ENCODE data around the gene FOXP2. TPM values are rescaled to one million over a fixed set of nuclear protein-coding genes. Genes with fewer than 3 reads are reported as not detected.
A peak's percentile ranks its signal among the peaks of the same experiment; 100 is the strongest.

FOXP2 gene
- total RNA-seq, 1 experiment from 2014 or later, result not detected

DNA sequence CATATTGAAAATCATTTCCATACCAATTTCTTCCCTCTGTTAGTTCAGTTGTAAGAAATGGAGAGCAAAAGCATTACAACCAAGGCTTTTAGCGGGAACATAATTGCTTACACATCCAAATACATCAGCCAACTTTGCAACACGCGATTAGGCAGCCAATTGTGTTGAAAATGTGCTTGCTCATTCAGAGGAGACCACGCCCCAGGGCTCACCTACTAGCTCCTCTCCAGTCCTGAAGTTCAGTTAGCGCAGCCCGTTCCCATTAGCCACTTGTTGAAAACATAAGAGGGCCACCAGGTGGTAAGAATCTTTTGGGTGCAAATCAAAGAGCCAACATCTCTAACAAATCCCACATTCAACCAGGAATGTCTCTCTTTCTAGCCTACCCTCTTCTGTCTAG lies 294.0 kb downstream of the FOXP2 start:
- ChIA-PET POLR2A (ENCODE audit: unreplicated experiment) (no interaction called here), CTCF (no interaction called here)
- Histone ChIP-seq H3K4me1 (ENCODE audit: insufficient read depth, low read length) (peaks cover 11% of the 10 kb centered on the region), H3K9me2 (replicated peaks; ENCODE audit: low read length) (no peaks in the 10 kb centered on the region), H3K4me3 (ENCODE audit: low read length) (no peak overlapping the region), H3K9me3 (ENCODE audit: low read length) (no peaks in the 10 kb centered on the region), H3K4me2 (ENCODE audit: low read length) (no peak overlapping the region), H3K36me3 (ENCODE audit: low read depth, low read length) (no peaks in the 10 kb centered on the region), H4K20me1 (ENCODE audit: low read length) (no peaks in the 10 kb centered on the region), H3K9ac (ENCODE audit: low read length) (no peak overlapping the region), H3F3A (ENCODE audit: low read length, unreplicated experiment) (no peaks in the 10 kb centered on the region), H2AFZ (ENCODE audit: low read length) (no peak overlapping the region), H3K27ac (ENCODE audit: low read length) (no peak overlapping the region), H3K79me2 (ENCODE audit: low read length) (no peaks in the 10 kb centered on the region), H3K27me3 (ENCODE audit: low read length) (no peaks in the 10 kb centered on the region)
- TF ChIP-seq, protein P1, sequence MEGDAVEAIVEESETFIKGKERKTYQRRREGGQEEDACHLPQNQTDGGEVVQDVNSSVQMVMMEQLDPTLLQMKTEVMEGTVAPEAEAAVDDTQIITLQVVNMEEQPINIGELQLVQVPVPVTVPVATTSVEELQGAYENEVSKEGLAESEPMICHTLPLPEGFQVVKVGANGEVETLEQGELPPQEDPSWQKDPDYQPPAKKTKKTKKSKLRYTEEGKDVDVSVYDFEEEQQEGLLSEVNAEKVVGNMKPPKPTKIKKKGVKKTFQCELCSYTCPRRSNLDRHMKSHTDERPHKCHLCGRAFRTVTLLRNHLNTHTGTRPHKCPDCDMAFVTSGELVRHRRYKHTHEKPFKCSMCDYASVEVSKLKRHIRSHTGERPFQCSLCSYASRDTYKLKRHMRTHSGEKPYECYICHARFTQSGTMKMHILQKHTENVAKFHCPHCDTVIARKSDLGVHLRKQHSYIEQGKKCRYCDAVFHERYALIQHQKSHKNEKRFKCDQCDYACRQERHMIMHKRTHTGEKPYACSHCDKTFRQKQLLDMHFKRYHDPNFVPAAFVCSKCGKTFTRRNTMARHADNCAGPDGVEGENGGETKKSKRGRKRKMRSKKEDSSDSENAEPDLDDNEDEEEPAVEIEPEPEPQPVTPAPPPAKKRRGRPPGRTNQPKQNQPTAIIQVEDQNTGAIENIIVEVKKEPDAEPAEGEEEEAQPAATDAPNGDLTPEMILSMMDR (conservative IDR thresholded peaks at IDR 0.05; ENCODE audit: low read depth, low read length), result no peak
- no peak for TF ChIP-seq EZH2 (IDR thresholded peaks at IDR 0.05; ENCODE audit: low read length, unreplicated experiment)
- no peak for TF ChIP-seq EZH2phosphoT487 (IDR thresholded peaks at IDR 0.05; ENCODE audit: borderline replicate concordance, low read length)
- no peak for DNase-seq
- BruUV-seq (replicated peaks), result no TSS peak
- intact Hi-C loops (cut with micrococcal nuclease), result no loop called here
- ATAC-seq, result no peak

DNA sequence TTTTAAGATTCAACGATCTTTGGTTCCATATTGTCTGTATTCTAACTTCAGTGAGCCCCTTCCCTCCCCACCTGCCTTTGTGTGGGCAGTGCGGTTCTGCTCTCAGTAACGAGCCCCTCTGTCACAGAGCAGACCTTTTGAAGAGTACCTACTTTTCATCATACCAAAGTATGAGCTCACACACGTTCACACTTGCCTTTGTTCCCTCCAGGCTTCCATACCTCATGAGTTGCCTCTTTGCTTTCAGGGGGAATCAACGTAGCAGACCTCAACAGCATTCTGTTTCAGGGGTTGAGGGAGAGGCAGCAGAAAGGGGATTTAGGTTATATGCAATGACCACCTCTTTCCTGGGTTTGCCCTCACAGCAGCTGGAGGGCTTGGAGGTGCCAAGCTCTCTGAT lies 295.9 kb downstream of the FOXP2 start:
- no peak overlapping the region for H3K27ac ChIP-seq (ENCODE audit: low read length)
- no peaks in the 10 kb centered on the region for H3K9me3 ChIP-seq (ENCODE audit: low read length)
- no peak overlapping the region for H3K4me3 ChIP-seq (ENCODE audit: low read length)
- no peaks in the 10 kb centered on the region for H3K79me2 ChIP-seq (ENCODE audit: low read length)
- H3K36me3 ChIP-seq (ENCODE audit: low read depth, low read length), result no peaks in the 10 kb centered on the region
- ChIA-PET CTCF (no interaction called here), POLR2A (ENCODE audit: unreplicated experiment) (no interaction called here)
- TF ChIP-seq, protein P1 (conservative IDR thresholded peaks at IDR 0.05; ENCODE audit: low read depth, low read length), result no peak
- no peaks in the 10 kb centered on the region for H4K20me1 ChIP-seq (ENCODE audit: low read length)
- BruUV-seq (replicated peaks), result no TSS peak
- no peak overlapping the region for H2AFZ ChIP-seq (ENCODE audit: low read length)
- no peak for DNase-seq
- no peak overlapping the region for H3K9ac ChIP-seq (ENCODE audit: low read length)
- no peak overlapping the region for H3K4me2 ChIP-seq (ENCODE audit: low read length)
- no peaks in the 10 kb centered on the region for H3K27me3 ChIP-seq (ENCODE audit: low read length)
- no peaks in the 10 kb centered on the region for H3K9me2 ChIP-seq (replicated peaks; ENCODE audit: low read length)
- intact Hi-C loops (cut with micrococcal nuclease), result no loop called here
- ATAC-seq, result no peak
- peaks cover 11% of the 10 kb centered on the region for H3K4me1 ChIP-seq (ENCODE audit: insufficient read depth, low read length)
- no peaks in the 10 kb centered on the region for H3F3A ChIP-seq (ENCODE audit: low read length, unreplicated experiment)

DNA sequence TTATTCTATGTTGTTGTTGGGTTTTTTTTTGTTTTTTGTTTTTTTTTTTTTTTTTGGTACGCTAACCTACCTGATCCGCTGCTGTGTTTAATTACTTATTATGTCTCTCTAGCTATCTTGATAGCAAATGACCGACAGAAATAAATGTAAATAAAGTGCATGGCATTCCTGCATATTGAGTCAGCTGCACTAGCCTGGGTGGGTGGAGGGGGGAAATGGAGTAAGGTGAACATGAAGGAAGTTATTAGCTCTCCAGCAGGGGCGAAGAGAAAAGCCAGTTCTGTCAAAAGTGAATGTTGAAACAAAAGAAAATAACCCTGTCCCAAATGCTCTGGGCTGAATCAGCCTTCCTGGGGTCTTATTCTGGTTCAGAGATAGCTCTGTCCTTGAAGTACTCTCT lies 296.6 kb downstream of the FOXP2 start:
- no peaks in the 10 kb centered on the region for H3K9me3 ChIP-seq (ENCODE audit: low read length)
- ATAC-seq (peak; percentile 57; the same call in 1 of the 2 replicates), DNase-seq (peak; percentile 45)
- no peaks in the 10 kb centered on the region for H3F3A ChIP-seq (ENCODE audit: low read length, unreplicated experiment)
- CTCF ChIA-PET, result no interaction called here
- peak overlapping the region; percentile 51 for H3K4me2 ChIP-seq (ENCODE audit: low read length)
- peaks cover 11% of the 10 kb centered on the region for H3K4me1 ChIP-seq (ENCODE audit: insufficient read depth, low read length)
- POLR2A ChIA-PET (ENCODE audit: unreplicated experiment), result no interaction called here
- intact Hi-C loops (cut with micrococcal nuclease), result no loop called here
- H4K20me1 ChIP-seq (ENCODE audit: low read length), result no peaks in the 10 kb centered on the region
- H3K27ac ChIP-seq (ENCODE audit: low read length), result no peak overlapping the region
- TF ChIP-seq EZH2phosphoT487 (IDR thresholded peaks at IDR 0.05; ENCODE audit: borderline replicate concordance, low read length) (no peak), EZH2 (IDR thresholded peaks at IDR 0.05; ENCODE audit: low read length, unreplicated experiment) (no peak)
- TF ChIP-seq, protein P1 (conservative IDR thresholded peaks at IDR 0.05; ENCODE audit: low read depth, low read length), result no peak
- peak overlapping the region; percentile 53 for H2AFZ ChIP-seq (ENCODE audit: low read length)
- H3K36me3 ChIP-seq (ENCODE audit: low read depth, low read length), result no peaks in the 10 kb centered on the region
- BruUV-seq (replicated peaks), result no TSS peak
- no peak overlapping the region for H3K9ac ChIP-seq (ENCODE audit: low read length)
- H3K79me2 ChIP-seq (ENCODE audit: low read length), result no peaks in the 10 kb centered on the region
- H3K9me2 ChIP-seq (replicated peaks; ENCODE audit: low read length), result no peaks in the 10 kb centered on the region
- no peaks in the 10 kb centered on the region for H3K27me3 ChIP-seq (ENCODE audit: low read length)
- no peak overlapping the region for H3K4me3 ChIP-seq (ENCODE audit: low read length)
